Right ventricle myocardium superior (tissue), 1 donor: ENCODE measurements around the gene ECHDC1. TPM values are rescaled to one million over a fixed set of nuclear protein-coding genes. Genes with fewer than 3 reads are reported as not detected.

Source experiments
- ATAC-seq: fragments of 200-7000 bp; cut with Tn5 transposase; one replicate; pipeline ENCODE4 v1.9.1; 2020; ENCODE audit warnings: mild to moderate bottlenecking; ENCODE audit not compliant: poor library complexity
- DNase-seq: peaks from one replicate; pipeline ENCODE4 v3.0.0-alpha.2; 2020
- intact Hi-C: fragments of 100-400 bp; cut with DNase I; formaldehyde crosslinking; loops from one replicate; pipeline ENCODE4 v1.11.2; 2022
- total RNA-seq: library from RNA; stranded (reverse); fragmentation: NEBNext Ultra II Directional; extraction: Animal tissue kit (Norgen Biotek cat#: 25700); gene quantifications from one replicate; pipeline ENCODE4 v1.2.1, GENCODE V29; 2021
- donor health status: DM: no; HTN: yes; CAD: no; lungs with severe emphysema.

ECHDC1 gene
- total RNA-seq, 1 donor from 2014 or later = 41.8 TPM

GRCh38 chr6:127255286-127255685, 88.1 kb downstream of the ECHDC1 start:
- no peak for ATAC-seq
- intact Hi-C loops = no loop called here
- no peak for DNase-seq

GRCh38 chr6:127249621-127250020, 93.8 kb downstream of the ECHDC1 start:
- intact Hi-C loops = no loop called here
- ATAC-seq (no peak), DNase-seq (no peak)

- DNase-seq (no peak), ATAC-seq (no peak)
- intact Hi-C loops = no loop called here
Observed at GRCh38 chr6:127247114-127248096, 96.0 kb downstream of the ECHDC1 start.

- no peak for ATAC-seq
- DNase-seq = no peak
- intact Hi-C loops = no loop called here
Observed at GRCh38 chr6:127243501-127243900, 99.9 kb downstream of the ECHDC1 start.

Other genes starting within 250 kb of the ECHDC1 start
- gene RSPO3, start 224.9 kb downstream of the ECHDC1 start, total RNA-seq = 0.67 TPM
- 47.3 TPM for gene RNF146, start 76.7 kb downstream of the ECHDC1 start, total RNA-seq
- 3.1 TPM for gene KIAA0408, start 115.8 kb upstream of the ECHDC1 start, total RNA-seq
- gene C6orf58, start 233.6 kb upstream of the ECHDC1 start, total RNA-seq = not detected